Neural cell (in vitro differentiated cells): ENCODE data around the gene MAP4K4.

Source experiments
- EZH2 ChIP-seq: fragments of 200-600, 300-800 bp; shearing (Covaris generic), sonication (generic); IDR thresholded peaks from 2 replicates; pipeline ENCODE4 v1.6.1; 2014; ENCODE audit warnings: antibody characterized with exemption, low read length, borderline replicate concordance, mild to moderate bottlenecking; ENCODE audit not compliant: insufficient read depth, poor library complexity, severe bottlenecking
- POLR2AphosphoS5 ChIP-seq: IDR thresholded peaks from 2 replicates; pipeline ENCODE4 v1.6.1; 2012
- TF ChIP-seq, protein P1 (sequence below): fragments of 450-650 bp; IDR thresholded peaks from 2 replicates; pipeline ENCODE4 v1.5.1; 2014; ENCODE audit warnings: antibody characterized with exemption, mild to moderate bottlenecking, moderate library complexity; ENCODE audit not compliant: poor library complexity, severe bottlenecking

DNA sequence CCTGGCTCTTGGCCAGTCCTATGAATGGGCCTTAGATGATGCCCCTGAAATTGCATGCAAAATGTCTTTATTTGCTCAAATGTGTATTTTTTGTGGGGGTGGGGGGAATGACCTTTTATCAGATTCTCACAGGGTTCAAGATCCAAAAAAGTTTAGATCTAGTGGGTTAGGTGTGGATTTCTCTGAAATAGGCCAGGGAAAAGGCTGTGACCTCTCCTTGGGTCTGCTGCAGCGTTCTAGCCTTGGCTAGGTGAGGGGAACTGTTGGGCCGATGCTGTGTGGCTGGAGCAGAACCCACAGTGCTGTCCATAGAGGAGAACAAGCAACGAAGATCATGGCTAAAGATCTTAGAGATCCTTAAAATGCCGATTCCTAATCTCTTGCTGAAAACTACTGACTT, 163.9 kb downstream of the MAP4K4 start:
- TF ChIP-seq, protein P1, sequence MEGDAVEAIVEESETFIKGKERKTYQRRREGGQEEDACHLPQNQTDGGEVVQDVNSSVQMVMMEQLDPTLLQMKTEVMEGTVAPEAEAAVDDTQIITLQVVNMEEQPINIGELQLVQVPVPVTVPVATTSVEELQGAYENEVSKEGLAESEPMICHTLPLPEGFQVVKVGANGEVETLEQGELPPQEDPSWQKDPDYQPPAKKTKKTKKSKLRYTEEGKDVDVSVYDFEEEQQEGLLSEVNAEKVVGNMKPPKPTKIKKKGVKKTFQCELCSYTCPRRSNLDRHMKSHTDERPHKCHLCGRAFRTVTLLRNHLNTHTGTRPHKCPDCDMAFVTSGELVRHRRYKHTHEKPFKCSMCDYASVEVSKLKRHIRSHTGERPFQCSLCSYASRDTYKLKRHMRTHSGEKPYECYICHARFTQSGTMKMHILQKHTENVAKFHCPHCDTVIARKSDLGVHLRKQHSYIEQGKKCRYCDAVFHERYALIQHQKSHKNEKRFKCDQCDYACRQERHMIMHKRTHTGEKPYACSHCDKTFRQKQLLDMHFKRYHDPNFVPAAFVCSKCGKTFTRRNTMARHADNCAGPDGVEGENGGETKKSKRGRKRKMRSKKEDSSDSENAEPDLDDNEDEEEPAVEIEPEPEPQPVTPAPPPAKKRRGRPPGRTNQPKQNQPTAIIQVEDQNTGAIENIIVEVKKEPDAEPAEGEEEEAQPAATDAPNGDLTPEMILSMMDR: no peak
- TF ChIP-seq POLR2AphosphoS5 (no peak), EZH2 (no peak)
